DMS79 treated with DMSO at 0.1 percent for 48 hours (cell line): Measurements from ENCODE around the gene UTP25.

ENCODE experiments used
- DNase-seq: peaks from one replicate; lab custom pipeline; 2025; lab: John Stamatoyannopoulos, UW

The UTP25 gene

GRCh38 chr1:209839875-209840546 is 12.2 kb downstream of the UTP25 start:
- DNase-seq: no peak

- DNase-seq: no peak
Measured at GRCh38 chr1:209840611-209841010, 12.8 kb downstream of the UTP25 start.

- peak; percentile 99 for DNase-seq
Measured at GRCh38 chr1:209844695-209845407, 17.1 kb downstream of the UTP25 start.

GRCh38 chr1:209845408-209845725 is 17.6 kb downstream of the UTP25 start:
- no peak for DNase-seq

GRCh38 chr1:209849388-209849787 is 21.6 kb downstream of the UTP25 start:
- no peak for DNase-seq

- DNase-seq: no peak
Measured at GRCh38 chr1:209850342-209850979, 22.7 kb downstream of the UTP25 start.

- DNase-seq: peak; percentile 76
Measured at GRCh38 chr1:209853676-209854075, 25.9 kb downstream of the UTP25 start.

- DNase-seq: no peak
Measured at GRCh38 chr1:209854196-209854595, 26.4 kb downstream of the UTP25 start.

GRCh38 chr1:209855006-209855405 is 27.2 kb downstream of the UTP25 start:
- DNase-seq: no peak

- DNase-seq: no peak
Measured at GRCh38 chr1:209855623-209856022, 27.9 kb downstream of the UTP25 start.

- DNase-seq: no peak
Measured at GRCh38 chr1:209858561-209859103, 30.9 kb downstream of the UTP25 start.

GRCh38 chr1:209860293-209860881 is 32.6 kb downstream of the UTP25 start:
- peak; percentile 83 for DNase-seq

- no peak for DNase-seq
Measured at GRCh38 chr1:209861242-209861641, 33.5 kb downstream of the UTP25 start.

- DNase-seq: no peak
Measured at GRCh38 chr1:209862391-209863356, 34.9 kb downstream of the UTP25 start.

- no peak for DNase-seq
Measured at GRCh38 chr1:209863766-209864485, 36.2 kb downstream of the UTP25 start.

GRCh38 chr1:209866201-209866600 is 38.4 kb downstream of the UTP25 start:
- no peak for DNase-seq

GRCh38 chr1:209869291-209870149 is 41.7 kb downstream of the UTP25 start:
- no peak for DNase-seq

GRCh38 chr1:209870151-209870831 is 42.5 kb downstream of the UTP25 start:
- DNase-seq: no peak

GRCh38 chr1:209871006-209871405 is 43.2 kb downstream of the UTP25 start:
- DNase-seq: no peak
